Chondrocyte (in vitro differentiated cells): ENCODE measurements around the gene SMPD3. TPM values are rescaled to one million over a fixed set of nuclear protein-coding genes. Genes with fewer than 3 reads are reported as not detected.
A peak's percentile ranks its signal among the peaks of the same experiment; 100 is the strongest.

Source experiments
- DNase-seq: peaks from one replicate; pipeline ENCODE4 v3.0.0; 2021; ENCODE audit warnings: mixed read lengths, low spot score
- H3K27ac Mint-ChIP-seq: one replicate; pipeline ENCODE4 v1.8.0; 2021; ENCODE audit warnings: mild to moderate bottlenecking, moderate library complexity, mixed read lengths; ENCODE audit not compliant: unreplicated experiment
- H3K27me3 Mint-ChIP-seq: 2 replicates; pipeline ENCODE4 v1.8.0; 2021; ENCODE audit warnings: low read depth, mixed read lengths
- H3K36me3 Mint-ChIP-seq: 2 replicates; pipeline ENCODE4 v1.8.0; 2021; ENCODE audit warnings: low read depth, mixed read lengths
- H3K4me1 Mint-ChIP-seq: 2 replicates; pipeline ENCODE4 v1.8.0; 2021; ENCODE audit warnings: low read depth, mild to moderate bottlenecking, mixed read lengths
- H3K4me3 Mint-ChIP-seq: one replicate; pipeline ENCODE4 v1.8.0; 2021; ENCODE audit warnings: mild to moderate bottlenecking, moderate library complexity, mixed read lengths; ENCODE audit not compliant: unreplicated experiment
- H3K9me3 Mint-ChIP-seq: 2 replicates; pipeline ENCODE4 v1.8.0; 2021; ENCODE audit warnings: low read depth, mixed read lengths
- CTCF ChIP-seq: fragments of 200-600 bp; sonication (generic); IDR thresholded peaks from 2 replicates; pipeline ENCODE4 v1.5.0; 2021; ENCODE audit warnings: antibody characterized with exemption, mild to moderate bottlenecking, moderate library complexity
- total RNA-seq: library from RNA; stranded (reverse); gene quantifications from 3 replicates; pipeline ENCODE4 v1.2.1, GENCODE V29; 2021

SMPD3 gene
- total RNA-seq, 1 donor from 2014 or later = not detected

GRCh38 chr16:68470461-68471150 is 22.3 kb upstream of the SMPD3 start:
- Mint-ChIP-seq H3K27me3 (peaks cover 19% of the 10 kb centered on the region), H3K36me3 (no peaks in the 10 kb centered on the region)

GRCh38 chr16:68469796-68470460 is 21.6 kb upstream of the SMPD3 start:
- no peak for DNase-seq
- TF ChIP-seq CTCF = no peak
- H3K36me3 Mint-ChIP-seq = no peaks in the 10 kb centered on the region
- H3K27ac Mint-ChIP-seq = no peak overlapping the region
- peak overlapping the region; percentile 35 for H3K4me3 Mint-ChIP-seq
- peaks cover 19% of the 10 kb centered on the region for H3K27me3 Mint-ChIP-seq
- H3K4me1 Mint-ChIP-seq = peaks cover 9% of the 10 kb centered on the region
- H3K9me3 Mint-ChIP-seq = no peaks in the 10 kb centered on the region

More at GRCh38 chr16:68470461-68471150, 22.3 kb upstream of the SMPD3 start:
- Mint-ChIP-seq H3K4me1 (peaks cover 9% of the 10 kb centered on the region), H3K27ac (no peak overlapping the region), H3K4me3 (no peak overlapping the region), H3K9me3 (no peaks in the 10 kb centered on the region)
- DNase-seq = no peak
- no peak for TF ChIP-seq CTCF

- TF ChIP-seq CTCF = no peak
- Mint-ChIP-seq H3K27me3 (peaks cover 20% of the 10 kb centered on the region), H3K27ac (no peak overlapping the region), H3K9me3 (no peaks in the 10 kb centered on the region), H3K4me3 (no peak overlapping the region), H3K36me3 (no peaks in the 10 kb centered on the region), H3K4me1 (peaks cover 9% of the 10 kb centered on the region)
- no peak for DNase-seq
These were observed 20.5 kb upstream of the SMPD3 start for GRCh38 chr16:68468842-68469241.

GRCh38 chr16:68466174-68466573 is 17.9 kb upstream of the SMPD3 start:
- peaks cover 4% of the 10 kb centered on the region for H3K9me3 Mint-ChIP-seq
- H3K4me3 Mint-ChIP-seq = no peak overlapping the region
- no peaks in the 10 kb centered on the region for H3K36me3 Mint-ChIP-seq
- no peak for DNase-seq
- peaks cover 18% of the 10 kb centered on the region for H3K27me3 Mint-ChIP-seq
- H3K27ac Mint-ChIP-seq = no peak overlapping the region
- H3K4me1 Mint-ChIP-seq = peaks cover 9% of the 10 kb centered on the region
- TF ChIP-seq CTCF = no peak

GRCh38 chr16:68463904-68464303 is 15.6 kb upstream of the SMPD3 start:
- TF ChIP-seq CTCF = no peak
- Mint-ChIP-seq H3K4me3 (no peak overlapping the region), H3K27me3 (peaks cover 18% of the 10 kb centered on the region), H3K4me1 (no peaks in the 10 kb centered on the region), H3K9me3 (peaks cover 4% of the 10 kb centered on the region), H3K27ac (no peak overlapping the region), H3K36me3 (no peaks in the 10 kb centered on the region)
- no peak for DNase-seq
